Muscle of arm (tissue), 12 donors: ENCODE measurements around the gene ANKRD37. TPM values are rescaled to one million over a fixed set of nuclear protein-coding genes. Genes with fewer than 3 reads are reported as not detected.

ENCODE experiments used
- DNase-seq: peaks from one replicate; pipeline ENCODE4 v3.0.0-alpha.2; 2013
- polyA plus RNA-seq, 12 donors: library from polyadenylated mRNA; unstranded; fragments of 120-200 nt; gene quantifications; one replicate each; pipeline ENCODE4 v1.2.1, GENCODE V29; 2013; ENCODE audit not compliant: insufficient read length in 12 of 12

The ANKRD37 gene
- polyA plus RNA-seq, 12 donors: 13.5 to 40.3 (median 21.0) TPM; not detected in 1

- DNase-seq: no peak
Observed at GRCh38 chr4:185412412-185412811, 15.8 kb downstream of the ANKRD37 start.

GRCh38 chr4:185416955-185417354 lies 20.3 kb downstream of the ANKRD37 start:
- DNase-seq: no peak

- DNase-seq: no peak
Observed at GRCh38 chr4:185421366-185422124, 24.9 kb downstream of the ANKRD37 start.

- no peak for DNase-seq
Observed at GRCh38 chr4:185424905-185425646, 28.4 kb downstream of the ANKRD37 start.

GRCh38 chr4:185425647-185426352 lies 29.2 kb downstream of the ANKRD37 start, which contains the start of gene UFSP2:
UFSP2 (minus strand) TSS chr4:185425964; CDS start chr4:185425868, 96 bp downstream.
- peak; percentile 96 for DNase-seq

- DNase-seq: no peak
Observed at GRCh38 chr4:185426960-185427688, 30.5 kb downstream of the ANKRD37 start.

GRCh38 chr4:185429660-185430059 lies 33.0 kb downstream of the ANKRD37 start:
- no peak for DNase-seq

GRCh38 chr4:185435466-185435865 lies 38.8 kb downstream of the ANKRD37 start:
- no peak for DNase-seq

GRCh38 chr4:185437809-185438208 lies 41.2 kb downstream of the ANKRD37 start:
- DNase-seq: no peak

GRCh38 chr4:185441479-185441878 lies 44.8 kb downstream of the ANKRD37 start:
- no peak for DNase-seq

- no peak for DNase-seq
Observed at GRCh38 chr4:185445209-185445608, 48.6 kb downstream of the ANKRD37 start.

Other genes with a start within 250 kb of the ANKRD37 start
- gene CFAP97, start 192.8 kb upstream of the ANKRD37 start, polyA plus RNA-seq: 10 to 100 TPM in 11 of 12 donors, not detected in 1; 27.3 to 43.7 (median 35.3) TPM
- gene SNX25, start 187.2 kb upstream of the ANKRD37 start, polyA plus RNA-seq: 10 to 100 TPM in 2 of 12 donors, 1 to 10 TPM in 9, not detected in 1; 7.1 to 12.0 (median 9.3) TPM
- 1 to 10 TPM in 11 of 12 donors, not detected in 1; 2.0 to 8.2 (median 4.2) TPM for gene LRP2BP, start 917 bp upstream of the ANKRD37 start, polyA plus RNA-seq
- gene UFSP2, start 29.1 kb downstream of the ANKRD37 start, polyA plus RNA-seq: 10 to 100 TPM in 11 of 12 donors, not detected in 1; 39.4 to 59.1 (median 51.5) TPM
- 1 to 10 TPM in 10 of 12 donors, not detected in 2; 1.1 to 3.3 (median 2.0) TPM for gene CCDC110, start 74.9 kb downstream of the ANKRD37 start, polyA plus RNA-seq
- gene PDLIM3, start 138.7 kb downstream of the ANKRD37 start, polyA plus RNA-seq: 100 to 1,000 TPM; 198 to 740 (median 501) TPM